Fibroblast of skin of right biceps (primary cell): Measurements from ENCODE around the gene PLPP1.

Experiments used
- DNase-seq: peaks from one replicate; pipeline ENCODE4 v3.0.0-alpha.2; 2013

The PLPP1 gene

DNA sequence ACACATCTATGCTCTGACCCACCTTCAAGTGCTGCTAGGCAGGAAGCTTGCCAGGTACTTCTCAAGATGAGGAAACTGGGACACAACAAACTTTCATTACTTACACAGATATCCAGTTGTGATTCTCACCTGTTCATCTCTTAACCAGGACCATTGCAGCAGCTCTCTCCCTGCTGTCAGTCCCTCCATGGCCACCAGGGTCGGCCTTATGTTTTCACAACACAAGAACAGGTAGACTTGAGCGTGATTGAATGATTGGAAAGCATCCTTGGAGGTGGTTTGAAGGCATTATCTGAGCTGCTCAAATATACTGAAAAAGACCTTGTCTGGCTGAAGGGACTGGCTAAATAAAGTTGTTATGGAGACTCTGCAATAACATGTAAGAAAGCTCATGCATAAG lies 132.6 kb downstream of the PLPP1 start:
- no peak for DNase-seq

DNA sequence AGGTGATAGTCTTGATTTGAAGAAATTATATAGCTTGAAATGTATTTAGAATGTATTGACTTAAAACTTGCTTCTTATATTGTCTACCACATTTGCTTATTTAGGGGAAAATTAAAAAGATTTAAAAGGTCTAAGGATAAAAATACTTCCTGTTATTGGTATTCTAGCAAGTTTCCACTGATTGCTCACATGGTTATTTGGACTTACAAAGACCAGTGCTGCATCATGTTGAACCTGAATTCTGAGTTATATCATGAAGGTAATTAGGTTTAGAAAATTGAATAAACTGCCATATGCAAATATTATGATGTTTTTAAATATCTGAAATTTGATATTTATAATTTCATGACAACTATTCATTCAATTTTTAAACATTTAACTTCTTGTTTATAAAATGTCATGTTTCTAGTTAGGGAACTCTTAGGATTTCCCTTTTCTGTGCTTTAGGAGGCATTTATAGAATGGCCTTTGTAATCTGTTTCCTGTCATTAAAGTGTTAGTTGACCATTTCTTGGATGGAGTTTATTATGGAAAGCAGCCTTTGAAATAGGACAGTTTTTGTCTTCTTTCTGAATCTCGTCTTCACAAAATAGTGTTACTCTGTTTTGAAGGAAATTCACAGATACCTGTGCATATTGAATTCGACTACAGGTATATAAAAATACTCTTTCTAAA lies 141.1 kb downstream of the PLPP1 start:
- no peak for DNase-seq

DNA sequence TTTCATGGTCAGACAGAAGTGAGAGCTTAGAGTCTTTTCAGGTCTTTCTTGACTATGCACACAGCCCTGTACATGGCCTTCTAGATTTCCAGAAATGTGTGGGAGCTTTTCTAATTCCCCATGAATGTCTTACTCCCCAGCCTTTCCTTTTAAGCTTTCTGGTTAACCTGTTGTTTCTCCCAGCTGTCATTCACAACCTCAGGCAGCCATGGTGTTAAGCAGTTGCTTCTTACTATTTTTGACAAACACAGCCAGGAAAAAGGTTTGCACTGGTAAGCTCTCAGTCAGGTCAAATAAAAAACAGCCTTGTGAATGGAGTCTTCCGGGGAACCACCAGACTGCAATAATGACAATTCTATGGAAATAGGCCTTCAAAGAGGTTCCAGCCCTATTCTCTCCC lies 142.1 kb downstream of the PLPP1 start:
- no peak for DNase-seq

DNA sequence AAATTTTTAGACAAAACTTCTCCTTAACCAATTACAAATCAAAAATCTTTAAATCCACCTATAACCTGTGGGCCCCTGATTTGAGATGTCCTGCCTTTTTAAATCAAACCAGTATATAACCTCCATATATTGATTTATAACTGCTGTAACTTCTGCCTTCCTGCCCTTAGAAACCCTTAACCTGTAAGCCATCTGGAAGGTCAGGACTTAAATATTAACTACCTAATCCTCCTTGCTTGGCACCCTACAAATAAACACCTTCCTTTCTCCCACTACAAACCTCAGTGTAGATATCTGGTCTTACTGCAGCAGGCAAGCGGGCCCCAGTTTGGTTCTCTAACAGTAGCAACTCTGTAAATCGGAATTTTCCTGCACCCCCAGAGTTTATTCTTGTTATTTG lies 143.1 kb downstream of the PLPP1 start:
- no peak for DNase-seq

DNA sequence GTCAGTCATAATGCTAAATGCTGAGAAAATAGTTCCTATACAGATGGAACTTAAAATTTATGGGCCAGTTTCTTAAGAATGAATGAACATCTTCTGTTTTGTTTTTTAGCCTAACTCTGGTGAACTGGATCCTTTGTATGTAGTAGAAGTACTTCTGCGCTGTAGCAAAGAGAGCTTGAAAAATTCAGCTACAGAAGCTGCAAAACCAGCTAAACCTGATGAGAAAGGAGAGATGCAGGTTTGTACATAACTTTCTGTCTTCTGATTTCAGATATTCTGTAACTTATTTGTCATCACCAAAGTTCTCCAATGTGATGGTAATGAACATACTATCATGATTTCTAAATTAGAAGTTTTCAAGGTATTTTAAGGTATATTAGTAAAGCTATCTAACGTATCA lies 146.9 kb downstream of the PLPP1 start:
- no peak for DNase-seq

DNA sequence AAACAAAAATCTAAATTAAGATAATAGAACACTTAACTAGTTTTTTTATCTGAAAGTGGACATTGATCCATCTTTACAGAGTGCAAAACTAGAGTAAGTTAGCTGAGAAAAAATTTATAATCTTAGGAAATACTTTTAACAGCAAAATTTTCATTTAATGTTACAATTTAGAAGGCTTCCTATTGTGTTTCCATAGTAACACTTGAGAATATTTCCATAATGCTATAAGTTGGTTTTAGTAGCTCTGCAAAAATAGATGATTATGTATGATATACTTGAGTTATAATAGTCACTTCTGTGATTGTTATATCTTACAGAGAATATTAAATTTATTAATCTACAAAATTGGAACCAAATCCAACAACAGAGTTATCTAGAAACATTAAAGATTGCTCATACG lies 148.4 kb downstream of the PLPP1 start:
- no peak for DNase-seq

DNA sequence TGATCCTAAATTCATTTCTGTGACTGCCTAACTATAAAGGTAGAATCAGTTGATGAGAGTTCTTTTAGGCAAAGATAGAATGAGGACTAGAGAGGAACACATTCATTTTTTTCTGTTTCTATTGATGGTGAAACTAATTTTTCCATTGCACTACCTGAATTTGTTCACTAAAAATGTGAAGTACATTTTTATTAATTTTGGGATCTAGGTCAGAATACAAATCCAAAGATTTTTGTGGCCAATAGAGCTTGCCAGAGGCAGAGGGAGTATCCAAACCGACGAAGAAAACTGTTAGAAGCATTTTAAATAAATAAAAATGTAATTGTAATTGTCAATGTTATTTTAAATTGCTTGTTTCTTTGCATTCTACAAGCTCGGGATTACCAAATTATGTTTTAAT lies 148.9 kb downstream of the PLPP1 start:
- no peak for DNase-seq

DNA sequence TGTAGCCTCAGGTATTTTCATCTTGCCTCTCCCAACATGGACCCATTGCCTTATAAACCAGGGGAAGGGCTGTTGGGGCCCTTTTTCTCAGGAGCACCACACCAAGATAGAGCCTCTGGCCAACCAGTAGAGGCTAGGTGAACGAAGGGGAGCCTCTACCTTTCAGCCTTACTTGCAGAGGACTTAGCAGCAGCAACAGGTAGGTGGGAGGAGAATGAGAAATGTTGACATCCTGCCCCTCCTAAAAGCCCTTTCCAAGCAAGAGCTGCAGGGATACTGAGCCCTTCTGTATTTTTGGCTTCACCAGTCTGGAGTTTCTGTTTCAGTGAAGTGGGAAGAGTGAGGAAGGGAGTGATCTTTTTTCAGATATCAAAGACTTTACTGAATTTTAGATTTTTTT lies 149.5 kb downstream of the PLPP1 start:
- no peak for DNase-seq

DNA sequence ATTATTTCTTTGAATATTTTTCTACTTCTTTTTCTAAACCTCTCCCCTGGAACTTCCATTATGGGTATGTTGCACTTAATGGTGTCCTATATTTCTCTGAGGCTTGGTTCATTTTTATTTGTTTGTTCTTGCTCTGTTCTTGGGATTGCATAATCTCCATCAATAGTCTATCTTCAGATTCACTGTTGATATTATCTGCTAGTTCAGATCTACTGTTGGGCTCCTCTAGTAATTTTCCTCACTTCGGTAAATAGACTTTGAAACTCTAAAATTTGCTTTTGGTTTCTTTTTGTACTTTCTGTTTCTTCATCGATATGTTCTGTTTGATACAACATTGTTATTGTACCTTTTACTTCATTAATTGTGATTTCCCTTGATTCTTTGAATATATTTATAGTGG lies 150.7 kb downstream of the PLPP1 start:
- DNase-seq = no peak

DNA sequence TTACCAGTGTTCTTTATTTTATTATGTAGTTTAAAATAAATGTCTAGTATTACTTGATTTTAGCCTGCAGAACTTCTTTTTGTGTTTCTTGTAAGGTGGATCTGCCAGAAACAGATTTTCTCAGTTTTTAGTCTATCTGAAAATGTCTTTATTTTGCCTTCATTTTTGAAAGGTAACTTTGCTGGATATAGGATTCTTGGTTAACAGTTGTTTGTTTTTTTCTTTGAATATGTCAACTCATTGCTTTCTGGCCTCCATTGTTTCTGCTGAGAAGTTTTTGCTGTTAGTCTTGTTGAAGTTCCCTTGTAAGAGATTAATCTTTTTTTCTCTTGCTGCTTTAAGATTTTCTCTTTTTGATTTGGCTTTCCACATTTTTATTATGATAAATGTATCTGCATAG lies 151.5 kb downstream of the PLPP1 start:
- no peak for DNase-seq

DNA sequence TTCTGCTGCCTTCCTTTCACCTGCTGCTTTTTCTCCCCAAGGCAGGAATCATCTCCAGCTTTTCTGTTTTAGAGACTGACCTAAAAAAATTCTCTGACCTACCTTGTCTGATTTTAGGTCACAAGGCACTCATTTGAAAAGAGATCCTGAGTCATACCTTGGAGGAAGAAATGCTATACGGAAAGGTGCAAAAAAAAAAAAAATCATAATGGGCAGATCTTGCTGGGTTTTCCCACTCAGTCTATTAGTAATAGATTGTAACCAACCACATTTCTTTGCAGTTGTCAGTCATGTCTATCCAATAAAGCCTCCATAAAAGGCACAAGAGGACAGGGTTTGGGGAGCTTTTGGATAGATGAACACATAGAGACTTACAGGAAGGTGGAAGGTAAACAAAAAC lies 157.0 kb downstream of the PLPP1 start:
- DNase-seq = no peak
